H9 (cell line): ENCODE measurements around the gene CNDP2. TPM values are rescaled to one million over a fixed set of nuclear protein-coding genes. Genes with fewer than 3 reads are reported as not detected.
A peak's percentile ranks its signal among the peaks of the same experiment; 100 is the strongest.

Experiments used
- DNase-seq: peaks from one replicate; pipeline ENCODE4 v3.0.0-alpha.2; 2017
- H2AFZ ChIP-seq: one replicate; pipeline ENCODE4 v1.6.1; 2013; ENCODE audit warnings: mild to moderate bottlenecking, low read length, control low read depth, moderate library complexity
- H2AK5ac ChIP-seq: 2 replicates; pipeline ENCODE4 v1.6.1; 2013; ENCODE audit warnings: low read length, control low read depth, mixed read lengths; ENCODE audit not compliant: insufficient read length
- H2BK120ac ChIP-seq: one replicate; pipeline ENCODE4 v1.6.1; 2013; ENCODE audit warnings: low read depth, mild to moderate bottlenecking, low read length, control low read depth, inconsistent platforms; ENCODE audit not compliant: poor library complexity, severe bottlenecking
- H2BK12ac ChIP-seq: 2 replicates; pipeline ENCODE4 v1.6.1; 2013; ENCODE audit warnings: low read length, control low read depth, mixed read lengths, low read depth; ENCODE audit not compliant: insufficient read length
- H2BK15ac ChIP-seq: 2 replicates; pipeline ENCODE4 v1.6.1; 2013; ENCODE audit warnings: low read depth, low read length, control low read depth
- H2BK20ac ChIP-seq: one replicate; pipeline ENCODE4 v1.6.1; 2013; ENCODE audit warnings: low read depth, mild to moderate bottlenecking, low read length, control low read depth, inconsistent platforms; ENCODE audit not compliant: poor library complexity, severe bottlenecking
- H2BK5ac ChIP-seq: 2 replicates; pipeline ENCODE4 v1.6.1; 2013; ENCODE audit warnings: low read length, control low read depth, mixed read lengths; ENCODE audit not compliant: insufficient read length
- H3K14ac ChIP-seq: 2 replicates; pipeline ENCODE4 v1.6.1; 2013; ENCODE audit warnings: low read length, control low read depth; ENCODE audit not compliant: insufficient read depth
- H3K18ac ChIP-seq: 2 replicates; pipeline ENCODE4 v1.6.1; 2013; ENCODE audit warnings: low read depth, mild to moderate bottlenecking, mixed read lengths, low read length, control low read depth; ENCODE audit not compliant: insufficient read length
- H3K23ac ChIP-seq: 2 replicates; pipeline ENCODE4 v1.6.1; 2013; ENCODE audit warnings: low read length, control low read depth, mixed read lengths, low read depth; ENCODE audit not compliant: insufficient read length
- H3K23me2 ChIP-seq: 2 replicates; pipeline ENCODE4 v1.6.1; 2013; ENCODE audit warnings: low read depth, mild to moderate bottlenecking, mixed read lengths, low read length, control low read depth; ENCODE audit not compliant: insufficient read length, poor library complexity, severe bottlenecking
- H3K27ac ChIP-seq: 2 replicates; pipeline ENCODE4 v1.5.1; 2013; ENCODE audit warnings: low read length, control low read depth, mixed read lengths, low read depth; ENCODE audit not compliant: insufficient read length
- H3K27me3 ChIP-seq: 2 replicates; pipeline ENCODE4 v1.6.1; 2013; ENCODE audit warnings: low read length, control low read depth, inconsistent platforms; ENCODE audit not compliant: insufficient read depth
- H3K4ac ChIP-seq: 2 replicates; pipeline ENCODE4 v1.6.1; 2013; ENCODE audit warnings: low read depth, mild to moderate bottlenecking, control low read depth, inconsistent platforms, low read length, moderate library complexity
- H3K4me1 ChIP-seq: 2 replicates; pipeline ENCODE4 v1.6.1; 2013; ENCODE audit warnings: low read length, control low read depth, inconsistent platforms; ENCODE audit not compliant: insufficient read depth
- H3K4me2 ChIP-seq: 2 replicates; pipeline ENCODE4 v1.6.1; 2013; ENCODE audit warnings: low read length, control low read depth, mixed read lengths; ENCODE audit not compliant: insufficient read length, insufficient read depth
- H3K56ac ChIP-seq: 2 replicates; pipeline ENCODE4 v1.6.1; 2013; ENCODE audit warnings: low read depth, mild to moderate bottlenecking, mixed read lengths, low read length, control low read depth; ENCODE audit not compliant: insufficient read length
- H3K79me1 ChIP-seq: 2 replicates; pipeline ENCODE4 v1.6.1; 2013; ENCODE audit warnings: low read depth, mild to moderate bottlenecking, moderate library complexity, low read length, control low read depth, inconsistent platforms; ENCODE audit not compliant: insufficient read depth, poor library complexity, severe bottlenecking
- H3K79me2 ChIP-seq: 2 replicates; pipeline ENCODE4 v1.6.1; 2013; ENCODE audit warnings: low read length, control low read depth, inconsistent platforms; ENCODE audit not compliant: insufficient read depth
- H3K9ac ChIP-seq: 2 replicates; pipeline ENCODE4 v1.6.1; 2013; ENCODE audit warnings: low read length, control low read depth, mixed read lengths; ENCODE audit not compliant: insufficient read length; ENCODE audit errors: extremely low read depth
- H3K9me3 ChIP-seq: one replicate; pipeline ENCODE4 v1.6.1; 2013; ENCODE audit warnings: low read depth, low read length, inconsistent platforms; ENCODE audit not compliant: control insufficient read depth
- H3T11ph ChIP-seq: one replicate; pipeline ENCODE4 v1.6.1; 2013; ENCODE audit warnings: mild to moderate bottlenecking, low read length, control low read depth, inconsistent platforms
- H4K20me1 ChIP-seq: one replicate; pipeline ENCODE4 v1.6.1; 2013; ENCODE audit not compliant: control insufficient read depth, insufficient read length, insufficient read depth
- H4K5ac ChIP-seq: 2 replicates; pipeline ENCODE4 v1.6.1; 2013; ENCODE audit warnings: low read depth, mild to moderate bottlenecking, mixed read lengths, low read length, control low read depth; ENCODE audit not compliant: insufficient read length
- H4K8ac ChIP-seq: replicated peaks from 2 replicates; pipeline ENCODE4 v1.6.1; 2013; ENCODE audit warnings: low read length, control low read depth, mixed read lengths, low read depth; ENCODE audit not compliant: insufficient read length
- H4K91ac ChIP-seq: 2 replicates; pipeline ENCODE4 v1.6.1; 2013; ENCODE audit warnings: low read depth, mild to moderate bottlenecking, moderate library complexity, mixed read lengths, low read length, control low read depth; ENCODE audit not compliant: insufficient read length
- H3K27ac Mint-ChIP-seq, 3 experiments: 2 replicates in 2 of 3; 3 replicates in 1 of 3; pipeline ENCODE4 v1.8.0; 2020 to 2021; ENCODE audit warnings: mixed read lengths in 3 of 3, mild to moderate bottlenecking in 1 of 3, moderate library complexity in 1 of 3
- H3K27me3 Mint-ChIP-seq: 2 replicates; pipeline ENCODE4 v1.8.0; 2021; ENCODE audit warnings: low read depth, mild to moderate bottlenecking, moderate library complexity, mixed read lengths
- H3K36me3 Mint-ChIP-seq, 3 experiments: 2 replicates in 2 of 3; 3 replicates in 1 of 3; pipeline ENCODE4 v1.8.0; 2020 to 2021; ENCODE audit warnings: low read depth in 3 of 3, mixed read lengths in 3 of 3; ENCODE audit not compliant: insufficient read depth in 1 of 3
- H3K4me1 Mint-ChIP-seq, 2 experiments: 2 replicates each; pipeline ENCODE4 v1.8.0; 2020; ENCODE audit warnings: mixed read lengths in 2 of 2
- H3K4me3 Mint-ChIP-seq, 2 experiments: 2 replicates in 1 of 2; 3 replicates in 1 of 2; pipeline ENCODE4 v1.8.0; 2020 to 2021; ENCODE audit warnings: mild to moderate bottlenecking in 2 of 2, mixed read lengths in 2 of 2, moderate library complexity in 1 of 2
- H3K9me3 Mint-ChIP-seq, 2 experiments: 2 replicates in 1 of 2; 3 replicates in 1 of 2; pipeline ENCODE4 v1.8.0; 2020; ENCODE audit warnings: mild to moderate bottlenecking in 2 of 2, mixed read lengths in 2 of 2, moderate library complexity in 1 of 2
- WGBS: extraction: QIAGEN DNeasy Blood & Tissue Kit; methylation state at CpG from one replicate; pipeline ENCODE4 v1.1.7; 2013; ENCODE audit warnings: missing lambda C conversion rate, low lambda C conversion rate, mixed read lengths; ENCODE audit not compliant: insufficient read length; ENCODE audit errors: extremely low coverage; 5-methylcytosine and 5-hydroxymethylcytosine counted together
- long read RNA-seq: library from polyadenylated mRNA; unstranded; transcript quantifications from one replicate; pipeline ENCODE4 v2.0.0, GENCODE V29; 2020
- total RNA-seq: library from RNA; stranded (reverse); gene quantifications from 2 replicates; pipeline ENCODE4 v1.2.1, GENCODE V29; 2021
- TF ChIP-seq, protein P1 (sequence below): fragments of 200-600 bp; sonication (generic); conservative IDR thresholded peaks from 3 replicates; pipeline ENCODE4 v1.8.0; 2021; ENCODE audit warnings: antibody characterized with exemption, mild to moderate bottlenecking

CNDP2 gene
- 212 and 214 TPM in 2 replicates for total RNA-seq
- long read RNA-seq, full-length matches to known transcripts = 1,602 of 1,865 reads
- long read RNA-seq, partial matches to known transcripts = 84 of 1,865 reads
- long read RNA-seq, other reads (novel, unspliced or antisense) = 179 of 1,865 reads

GRCh38 chr18:74495581-74496507 lies at the start of gene CNDP2:
CNDP2 (plus strand) TSS chr18:74496363; CDS start chr18:74499974, 3,611 bp downstream.
- peaks cover 3% of the 10 kb centered on the region; the same call in 1 of the 2 replicates for H3K4me1 ChIP-seq
- Mint-ChIP-seq H3K27me3 (0 out of 2 replicates have a peak, but pooled peaks cover 1% of the 10 kb centered on the region), H3K36me3 (peaks cover 14 to 23% (median 21%) of the 10 kb centered on the region in 3 experiments), H3K4me3 (peak within 1 kb of the TSS; percentile 92 to 94), H3K27ac (peak within 1 kb of the TSS; percentile 96 to 99 (median 98)), H3K4me1 (peaks cover 23 to 26% of the 10 kb centered on the region in 2 experiments), H3K9me3 (peaks cover 2 to 4% of the 10 kb centered on the region in 2 experiments; a peak in 3 of 5 replicates)
- no peak within 1 kb of the TSS for H3K4ac ChIP-seq
- H2AFZ ChIP-seq = no peak within 1 kb of the TSS
- H2AK5ac ChIP-seq = no peak within 1 kb of the TSS
- peaks cover 4% of the 10 kb centered on the region for H3K79me1 ChIP-seq
- no peak within 1 kb of the TSS for H3K23ac ChIP-seq
- H2BK15ac ChIP-seq = no peak within 1 kb of the TSS
- H3K79me2 ChIP-seq = peaks cover 9% of the 10 kb centered on the region; the same call in 1 of the 2 replicates
- H3K27ac ChIP-seq = no peak within 1 kb of the TSS
- peak; percentile 99 for DNase-seq
- no peaks in the 10 kb centered on the region for H3K27me3 ChIP-seq
- peak within 1 kb of the TSS; percentile 91 for H3K4me2 ChIP-seq
- WGBS = no CpG with 5 or more reads among the region's 71 CpGs
- TF ChIP-seq, protein P1, sequence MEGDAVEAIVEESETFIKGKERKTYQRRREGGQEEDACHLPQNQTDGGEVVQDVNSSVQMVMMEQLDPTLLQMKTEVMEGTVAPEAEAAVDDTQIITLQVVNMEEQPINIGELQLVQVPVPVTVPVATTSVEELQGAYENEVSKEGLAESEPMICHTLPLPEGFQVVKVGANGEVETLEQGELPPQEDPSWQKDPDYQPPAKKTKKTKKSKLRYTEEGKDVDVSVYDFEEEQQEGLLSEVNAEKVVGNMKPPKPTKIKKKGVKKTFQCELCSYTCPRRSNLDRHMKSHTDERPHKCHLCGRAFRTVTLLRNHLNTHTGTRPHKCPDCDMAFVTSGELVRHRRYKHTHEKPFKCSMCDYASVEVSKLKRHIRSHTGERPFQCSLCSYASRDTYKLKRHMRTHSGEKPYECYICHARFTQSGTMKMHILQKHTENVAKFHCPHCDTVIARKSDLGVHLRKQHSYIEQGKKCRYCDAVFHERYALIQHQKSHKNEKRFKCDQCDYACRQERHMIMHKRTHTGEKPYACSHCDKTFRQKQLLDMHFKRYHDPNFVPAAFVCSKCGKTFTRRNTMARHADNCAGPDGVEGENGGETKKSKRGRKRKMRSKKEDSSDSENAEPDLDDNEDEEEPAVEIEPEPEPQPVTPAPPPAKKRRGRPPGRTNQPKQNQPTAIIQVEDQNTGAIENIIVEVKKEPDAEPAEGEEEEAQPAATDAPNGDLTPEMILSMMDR = no peak
- no peak within 1 kb of the TSS for H2BK120ac ChIP-seq
- H3K14ac ChIP-seq = peak within 1 kb of the TSS; percentile 77
- H4K91ac ChIP-seq = no peak within 1 kb of the TSS
- H4K20me1 ChIP-seq = no peaks in the 10 kb centered on the region
- peak within 1 kb of the TSS; percentile 65 for H3K9ac ChIP-seq
- H3T11ph ChIP-seq = no peak within 1 kb of the TSS
- H3K9me3 ChIP-seq = no peaks in the 10 kb centered on the region
- H2BK12ac ChIP-seq = no peak within 1 kb of the TSS
- H2BK20ac ChIP-seq = no peak within 1 kb of the TSS
- no peak within 1 kb of the TSS for H2BK5ac ChIP-seq
- no peak within 1 kb of the TSS for H4K5ac ChIP-seq
- H3K56ac ChIP-seq = no peak within 1 kb of the TSS
- no peak within 1 kb of the TSS for H4K8ac ChIP-seq
- H3K18ac ChIP-seq = peak within 1 kb of the TSS; percentile 76
- peaks cover 7% of the 10 kb centered on the region for H3K23me2 ChIP-seq
